AML-193 (cell line): ENCODE measurements around the gene NAA80.
A peak's percentile ranks its signal among the peaks of the same experiment; 100 is the strongest.
"Not testable (repeated sequence)": the region's sequence is repeated elsewhere in the genome, so short reads cannot be mapped to it uniquely, and the experiment has no call there.

Source experiments
- DNase-seq, 2 experiments: peaks; one replicate each; lab custom pipeline; 2025; lab: John Stamatoyannopoulos, UW

The NAA80 gene

DNA sequence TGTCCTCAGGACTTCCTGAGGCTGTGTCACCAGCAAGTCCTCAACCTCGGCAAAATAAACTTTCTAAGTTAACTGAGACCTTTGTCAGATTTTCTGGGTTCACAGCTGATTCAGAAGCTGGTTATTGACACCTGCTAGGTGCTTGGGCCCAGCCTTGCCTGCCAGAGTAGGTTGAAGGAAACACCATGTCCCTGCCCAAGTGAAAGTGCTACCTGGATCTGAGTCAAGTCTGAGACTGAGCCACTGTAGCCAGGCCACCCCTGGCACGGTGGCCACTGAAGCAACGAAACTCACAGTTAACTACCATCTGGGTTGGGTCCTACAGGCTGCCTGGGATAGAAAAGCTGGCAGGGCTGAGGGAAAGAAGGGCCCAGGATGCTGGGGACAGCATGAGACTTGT, 15.1 kb upstream of the NAA80 start:
- DNase-seq, result no peak

GRCh38 chr3:50312041-50312440, 12.8 kb upstream of the NAA80 start:
- not testable (repeated sequence) for DNase-seq

- DNase-seq, result no peak
Observed at GRCh38 chr3:50304601-50305000, 5.4 kb upstream of the NAA80 start.

DNA sequence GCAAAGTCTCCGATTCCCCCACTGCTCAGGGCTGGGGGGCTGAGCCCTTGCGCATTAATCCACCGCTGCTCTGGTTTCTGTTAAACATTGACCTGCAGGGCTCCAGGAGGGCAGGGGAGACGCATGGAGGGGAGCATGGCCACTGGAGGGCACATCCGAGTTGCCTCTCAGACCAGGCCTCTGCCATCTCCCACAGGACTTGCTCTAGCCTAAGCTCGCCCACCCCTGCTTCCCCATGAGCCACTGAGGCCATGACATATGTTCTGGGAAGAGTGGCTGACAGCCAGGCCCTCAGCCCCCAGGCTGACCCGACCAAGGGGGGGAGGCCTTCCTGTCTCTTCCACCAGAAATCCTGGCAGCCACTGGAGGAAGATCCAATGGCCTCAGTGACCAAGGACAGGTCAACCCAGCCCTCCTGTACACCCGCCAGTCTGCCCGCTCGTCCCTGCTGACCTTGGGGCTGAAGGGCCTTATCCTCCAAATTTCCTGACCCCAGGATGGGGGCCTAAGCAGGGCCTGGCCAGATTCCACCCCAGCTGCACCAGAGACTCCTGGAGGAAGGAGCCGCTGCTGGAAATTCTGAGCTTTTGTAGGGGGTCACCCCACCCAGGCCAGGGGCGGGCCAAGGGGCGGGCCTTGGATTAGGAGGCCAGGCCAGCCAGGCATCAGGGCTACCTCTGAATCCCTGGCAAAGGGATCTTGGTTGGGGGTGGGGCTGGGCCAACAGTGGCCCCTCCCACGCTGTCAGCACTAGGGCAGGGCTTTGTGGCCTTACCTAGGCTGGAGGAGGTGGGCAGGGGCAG, 4.0 kb upstream of the NAA80 start, which contains the start of gene HYAL1:
TSS of gene HYAL1 (minus strand) at position 562 of the 803 bp plus-strand sequence. CDS start 618 bp downstream, outside the sequence.
- DNase-seq, result peak in 1 of 2 experiments; percentile 21

GRCh38 chr3:50302095-50303012, 3.1 kb upstream of the NAA80 start:
- DNase-seq, result no peak

DNA sequence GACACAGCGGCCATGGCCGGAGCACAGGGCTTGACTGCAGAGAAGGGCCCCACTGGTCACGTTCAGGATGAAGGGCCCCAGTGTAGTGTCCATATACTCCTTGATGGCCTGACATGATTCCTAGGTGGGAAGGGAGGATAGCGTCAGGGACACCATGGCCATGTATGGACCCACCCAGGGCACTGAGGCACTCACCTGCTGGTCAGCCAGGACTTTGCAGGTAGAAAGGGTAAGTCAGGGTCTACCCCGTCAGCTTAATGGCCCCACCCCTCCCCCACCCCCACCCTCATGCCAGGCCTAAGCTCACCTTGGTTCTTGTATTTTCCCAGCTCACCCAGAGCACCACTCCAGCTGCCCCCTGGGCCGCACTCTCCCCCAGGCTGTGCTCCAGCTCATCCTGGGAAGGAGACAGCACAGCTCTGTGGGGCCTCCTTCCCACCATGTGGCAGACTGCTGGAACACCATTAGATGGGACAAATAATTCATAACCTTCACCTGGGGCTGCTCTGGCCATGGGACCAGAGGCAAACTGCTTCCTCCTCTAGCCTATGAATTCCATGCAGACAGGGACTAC, 1.6 kb upstream of the NAA80 start:
- DNase-seq, result no peak

GRCh38 chr3:50299929-50300680, 900 bp upstream of the NAA80 start:
- DNase-seq, result peak; percentile 96 to 97

- no peak for DNase-seq
Observed at GRCh38 chr3:50299638-50299928, 378 bp upstream of the NAA80 start.

DNA sequence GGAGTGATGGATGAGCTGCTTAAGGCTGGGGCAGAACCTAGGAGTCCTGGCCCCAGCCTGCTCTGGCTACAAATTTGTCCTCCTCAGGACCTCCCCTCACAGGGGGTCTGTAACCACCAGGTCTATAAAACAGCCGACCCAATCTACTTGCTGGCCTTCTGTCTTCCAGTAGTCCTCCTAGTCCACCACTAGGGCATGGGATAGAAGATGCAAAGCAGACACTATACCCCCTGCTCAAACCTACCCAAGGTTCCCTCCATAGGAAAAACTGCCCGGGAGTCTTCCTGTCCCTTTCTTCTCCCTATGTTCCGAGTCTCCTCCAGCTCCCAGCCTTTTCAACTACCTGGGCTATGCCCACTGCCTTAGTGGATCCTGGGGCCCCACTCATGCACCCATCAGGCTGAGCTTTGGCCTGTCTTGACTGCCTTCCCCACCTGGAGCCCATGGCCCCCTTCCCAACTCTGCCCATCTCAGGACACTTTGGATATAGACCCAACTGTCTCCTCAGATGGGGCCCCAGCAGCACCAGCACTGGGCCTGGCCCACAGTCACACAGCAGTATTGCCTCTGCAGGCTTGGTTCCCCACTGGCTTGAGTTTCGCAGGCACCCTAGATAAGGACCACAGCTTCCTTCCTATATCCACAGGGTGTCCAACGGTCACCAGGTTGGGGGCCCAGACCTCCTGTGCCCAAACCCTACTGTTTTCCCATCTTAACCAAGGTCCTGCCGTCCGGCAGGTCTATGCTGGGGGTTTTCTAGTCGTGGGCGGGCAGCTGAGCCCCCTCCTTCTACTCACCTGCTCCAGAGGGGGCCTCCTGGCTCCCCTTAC, 1.1 kb downstream of the NAA80 start:
- DNase-seq, result peak; percentile 40 to 49

GRCh38 chr3:50297384-50297775, 1.8 kb downstream of the NAA80 start:
- DNase-seq, result no peak

- no peak for DNase-seq
Observed at GRCh38 chr3:50296721-50297383, 2.4 kb downstream of the NAA80 start.

DNA sequence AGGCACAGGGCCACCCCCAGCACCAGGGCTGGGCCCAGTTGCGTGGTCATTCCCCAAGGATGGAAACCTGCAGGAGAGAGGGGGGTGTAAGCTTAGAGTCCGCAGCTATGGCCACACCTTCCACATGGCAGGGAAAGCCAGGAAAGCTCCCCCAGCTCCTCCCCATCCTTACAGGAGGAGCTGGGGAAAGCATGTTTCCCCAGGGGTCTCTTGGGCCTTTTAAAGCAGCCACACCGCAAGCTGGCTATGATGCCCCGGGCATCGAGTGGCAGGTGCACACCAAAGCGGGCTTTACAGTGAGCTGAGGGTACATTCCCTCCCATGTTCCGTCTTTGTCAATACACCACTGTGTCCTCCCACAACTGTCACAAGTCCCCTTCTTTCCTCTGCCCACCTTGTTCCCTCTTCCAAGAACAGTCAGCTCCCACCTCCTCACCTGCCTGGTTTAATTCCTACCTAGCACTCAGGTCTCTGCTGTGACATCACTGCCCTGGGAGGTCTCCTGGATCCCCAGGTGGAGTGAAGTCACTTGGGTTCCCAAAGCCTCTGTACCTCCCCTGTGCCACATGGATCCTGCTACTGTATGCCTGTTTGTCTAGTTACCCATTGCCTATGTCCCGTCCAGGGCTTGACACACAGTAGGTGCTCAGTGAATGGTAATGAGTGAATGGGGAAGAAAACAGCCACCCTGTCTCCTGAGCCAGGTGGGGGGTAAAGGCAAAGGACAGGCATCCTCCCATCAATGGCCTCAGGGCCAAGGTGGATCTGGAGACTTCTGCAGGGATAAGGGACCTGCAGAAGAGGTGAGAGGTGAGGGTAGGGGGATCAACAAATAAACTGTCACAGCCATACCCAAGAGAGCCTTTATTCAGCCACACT, 3.4 kb downstream of the NAA80 start:
- no peak for DNase-seq

- DNase-seq, result no peak
Observed at GRCh38 chr3:50294492-50295403, 4.5 kb downstream of the NAA80 start.

DNA sequence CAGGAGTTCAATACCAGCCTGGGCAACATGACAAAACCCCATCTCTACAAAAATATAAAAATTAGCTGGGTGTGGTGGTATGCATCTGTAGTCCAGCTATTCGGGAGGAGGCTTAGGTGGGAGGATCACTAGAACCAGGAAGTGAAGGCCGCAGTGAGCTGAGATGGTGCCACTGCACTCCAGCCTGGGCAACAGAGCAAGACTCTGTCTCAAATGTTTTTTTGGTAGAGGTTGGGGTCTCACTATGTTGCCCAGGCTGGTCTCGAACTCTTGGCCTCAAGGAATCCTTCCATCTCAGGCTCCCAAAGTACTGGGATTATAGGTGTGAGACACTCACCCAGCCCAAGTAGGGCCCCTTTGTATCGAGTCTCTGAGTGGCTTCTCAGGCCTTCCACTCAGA, 5.1 kb downstream of the NAA80 start:
- no peak for DNase-seq

DNA sequence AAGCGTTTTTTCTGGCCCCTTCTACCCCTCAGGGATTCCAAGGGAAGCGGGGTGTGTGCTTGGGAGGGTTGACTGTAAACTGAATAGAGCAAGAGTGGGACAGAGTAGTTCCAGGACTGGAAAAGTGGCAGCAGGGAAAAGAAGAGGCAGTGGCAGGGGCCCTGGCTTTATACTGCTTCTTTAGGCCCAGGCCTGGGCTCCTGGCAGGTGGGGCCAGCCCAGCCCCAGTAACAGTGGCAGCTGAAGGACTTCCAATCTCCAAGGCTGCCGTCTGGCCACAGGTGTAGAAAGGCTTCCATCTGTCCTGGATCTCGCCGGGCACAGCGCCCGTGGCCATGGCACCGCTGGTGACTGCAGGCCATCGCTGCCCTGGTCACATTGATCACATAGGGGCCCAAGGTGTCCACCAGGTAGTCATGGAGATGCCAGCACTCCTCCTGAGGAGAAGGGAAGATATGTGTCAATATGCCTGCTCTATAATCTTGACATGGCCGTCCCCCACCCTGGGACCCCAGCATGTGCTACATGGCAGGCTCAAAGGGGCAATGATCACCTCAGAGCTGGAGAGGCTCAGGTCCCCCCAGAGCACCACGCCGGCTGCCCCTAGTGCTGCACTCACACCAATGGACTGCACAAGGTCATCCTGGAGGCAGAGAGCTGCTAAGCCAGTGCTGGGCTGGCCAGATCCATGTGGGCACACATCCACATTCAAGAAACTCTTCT, 6.0 kb downstream of the NAA80 start:
- DNase-seq, result no peak

- DNase-seq, result peak; percentile 99
Observed at GRCh38 chr3:50292159-50293078, 6.8 kb downstream of the NAA80 start, which contains the start of gene IFRD2. Gene IFRD2 (minus strand): TSS chr3:50292429. CDS start chr3:50292274, 155 bp downstream.
